NCI-H2107 treated with DMSO at 0.1 percent for 48 hours (cell line): ENCODE results near the gene SLC26A11.

Experiments
- DNase-seq: peaks from one replicate; lab custom pipeline; 2025; ENCODE audit not compliant: unreplicated experiment; lab: John Stamatoyannopoulos, UW

The SLC26A11 gene

GRCh38 chr17:80216473-80217456 lies 3.5 kb upstream of the SLC26A11 start:
- no peak for DNase-seq

DNA sequence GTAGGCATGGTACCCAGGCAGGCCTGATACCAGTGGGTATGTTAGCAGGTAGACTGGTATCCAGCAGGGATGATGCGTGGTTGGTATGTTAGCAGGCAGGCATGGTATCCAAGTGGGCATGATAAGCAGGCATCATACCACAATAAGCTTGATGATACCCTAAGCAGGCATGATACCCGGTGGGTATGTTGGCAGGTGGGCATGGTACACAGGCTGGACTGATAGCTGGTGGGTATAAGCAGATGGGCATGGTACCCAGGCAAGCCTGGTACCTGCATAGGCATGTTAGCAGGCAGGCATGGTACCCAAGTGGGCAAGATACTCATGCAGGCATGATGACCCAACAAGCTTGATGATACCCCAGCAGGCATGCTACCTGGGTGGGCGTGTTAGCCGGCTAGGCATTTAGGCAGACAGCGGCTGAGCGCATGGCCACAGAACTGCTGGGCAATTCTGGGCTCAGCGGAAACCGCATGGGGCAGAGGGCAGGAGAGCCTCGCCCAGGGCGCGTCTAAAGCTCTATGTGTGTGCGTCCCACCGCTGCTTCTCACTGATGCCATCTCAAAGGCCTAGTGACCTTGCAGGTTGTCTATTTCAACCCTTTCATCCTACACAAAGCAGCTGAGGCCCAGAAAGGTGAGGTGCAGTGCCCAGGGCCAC lies 2.4 kb upstream of the SLC26A11 start:
- no peak for DNase-seq

- DNase-seq = no peak
Measured at GRCh38 chr17:80218391-80218790, 1.8 kb upstream of the SLC26A11 start.

DNA sequence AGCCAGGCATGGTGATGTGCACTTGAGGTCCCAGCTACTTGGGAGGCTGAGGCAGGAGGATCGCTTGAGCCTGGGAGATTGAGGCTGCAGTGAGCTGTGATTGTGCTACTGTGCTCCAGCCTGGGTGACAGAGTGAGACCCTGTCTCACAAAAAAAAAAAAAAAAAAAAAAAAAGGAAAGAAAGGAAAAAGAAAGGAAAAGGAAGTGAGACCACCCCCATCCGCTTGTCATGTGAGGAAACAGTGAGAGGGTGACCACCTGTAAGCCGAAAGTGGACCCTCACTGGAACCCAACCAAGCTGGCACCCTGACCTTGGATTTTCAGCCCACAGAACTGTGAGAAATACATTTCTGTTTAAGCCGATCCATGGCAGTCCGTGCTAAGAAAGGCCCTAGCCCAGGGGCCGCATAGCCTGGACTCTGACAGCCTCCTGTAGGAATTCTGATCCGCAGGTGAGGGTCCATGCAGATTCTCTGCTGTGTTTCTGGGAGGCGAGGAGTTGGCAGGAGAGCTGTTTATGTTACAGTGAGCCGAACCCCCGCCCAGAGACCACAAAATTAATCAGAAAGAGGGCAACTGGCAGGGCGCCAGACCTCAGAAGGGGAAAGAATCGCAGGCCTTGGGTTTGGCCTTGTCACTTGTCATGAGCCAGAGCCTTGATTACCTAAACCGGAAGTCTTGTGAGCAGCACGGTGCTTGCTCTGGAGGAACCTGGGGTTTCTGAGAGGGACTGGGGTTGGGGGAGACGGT lies 1.0 kb upstream of the SLC26A11 start:
- peak; percentile 79 for DNase-seq

DNA sequence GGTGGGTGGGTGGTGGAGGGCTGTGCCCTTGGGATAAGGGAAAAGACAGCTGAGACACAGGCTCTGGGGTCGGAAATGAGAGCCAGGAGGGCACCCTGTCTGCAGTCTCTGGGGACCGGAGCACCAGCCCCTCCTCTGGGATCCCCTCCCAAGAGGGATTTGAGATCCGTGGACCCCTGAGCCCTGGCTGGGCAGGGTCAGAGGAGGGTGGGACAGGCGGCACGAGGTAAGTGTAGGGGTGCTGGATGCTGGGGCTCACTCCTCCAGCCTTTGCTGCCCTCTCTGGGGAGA lies 519 bp upstream of the SLC26A11 start:
- no peak for DNase-seq

- no peak for DNase-seq
Measured at GRCh38 chr17:80220736-80221215, 549 bp downstream of the SLC26A11 start.

DNA sequence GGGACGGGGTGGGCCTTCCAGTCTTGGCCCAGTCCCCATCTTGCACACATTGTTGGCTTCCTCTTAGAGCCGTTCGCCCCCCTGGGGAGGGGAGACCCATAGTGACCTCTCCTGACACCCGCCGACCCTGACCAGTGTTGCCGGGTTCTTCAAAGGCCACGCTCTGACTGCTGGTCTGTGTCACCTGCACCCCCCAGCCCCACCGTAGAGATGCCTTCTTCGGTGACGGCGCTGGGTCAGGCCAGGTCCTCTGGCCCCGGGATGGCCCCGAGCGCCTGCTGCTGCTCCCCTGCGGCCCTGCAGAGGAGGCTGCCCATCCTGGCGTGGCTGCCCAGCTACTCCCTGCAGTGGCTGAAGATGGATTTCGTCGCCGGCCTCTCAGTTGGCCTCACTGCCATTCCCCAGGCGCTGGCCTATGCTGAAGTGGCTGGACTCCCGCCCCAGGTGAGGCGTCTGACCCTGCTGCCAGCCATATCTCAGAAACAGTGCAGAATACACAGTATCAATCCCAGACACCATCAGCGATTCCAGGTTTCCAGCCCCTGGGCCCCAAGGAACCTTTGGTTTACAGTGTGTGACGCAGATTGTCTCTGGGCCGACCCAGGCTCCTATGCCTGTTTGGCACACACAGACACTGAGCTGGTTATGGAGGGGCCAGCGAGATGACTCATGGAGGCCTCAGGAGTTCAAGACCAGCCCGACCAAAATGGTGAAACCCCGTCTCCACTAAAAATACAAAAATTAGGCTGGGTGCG lies 1.3 kb downstream of the SLC26A11 start:
- no peak for DNase-seq

GRCh38 chr17:80222376-80223141 lies 2.3 kb downstream of the SLC26A11 start:
- DNase-seq = no peak

DNA sequence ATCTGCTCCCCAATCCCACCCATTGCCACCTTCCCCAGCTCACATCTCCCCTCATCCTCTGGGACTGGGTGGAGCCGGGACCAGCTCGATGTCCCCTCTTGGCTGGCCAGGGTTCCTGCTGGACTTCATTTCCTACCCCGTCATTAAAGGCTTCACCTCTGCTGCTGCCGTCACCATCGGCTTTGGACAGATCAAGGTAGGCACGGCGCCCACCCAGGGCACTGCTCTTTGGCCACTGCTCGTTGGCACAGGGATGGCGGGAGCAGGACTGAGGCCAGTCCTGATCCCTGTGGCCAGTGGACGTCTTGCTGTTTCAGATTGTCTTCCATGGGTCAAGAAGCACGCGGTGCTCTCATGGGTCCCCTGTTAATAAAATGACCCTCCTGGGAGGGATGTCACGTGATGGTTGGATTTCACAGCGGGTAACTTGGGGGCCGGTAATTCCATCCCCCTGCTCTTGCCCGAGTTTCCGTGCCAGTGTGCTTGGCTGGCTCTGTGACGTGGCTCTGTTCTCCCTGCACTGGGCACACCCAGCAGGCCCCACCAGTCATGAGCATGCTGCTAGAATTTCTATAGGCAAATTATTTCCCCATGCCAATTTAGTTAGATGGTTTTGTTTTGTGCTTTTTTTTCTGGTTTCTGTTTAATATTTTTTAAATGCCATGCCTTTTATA lies 3.1 kb downstream of the SLC26A11 start:
- DNase-seq = no peak

GRCh38 chr17:80223838-80224497 lies 3.7 kb downstream of the SLC26A11 start:
- DNase-seq = no peak

- DNase-seq = no peak
Measured at GRCh38 chr17:80224683-80225082, 4.5 kb downstream of the SLC26A11 start.

GRCh38 chr17:80225230-80225629 lies 5.0 kb downstream of the SLC26A11 start:
- DNase-seq = no peak

DNA sequence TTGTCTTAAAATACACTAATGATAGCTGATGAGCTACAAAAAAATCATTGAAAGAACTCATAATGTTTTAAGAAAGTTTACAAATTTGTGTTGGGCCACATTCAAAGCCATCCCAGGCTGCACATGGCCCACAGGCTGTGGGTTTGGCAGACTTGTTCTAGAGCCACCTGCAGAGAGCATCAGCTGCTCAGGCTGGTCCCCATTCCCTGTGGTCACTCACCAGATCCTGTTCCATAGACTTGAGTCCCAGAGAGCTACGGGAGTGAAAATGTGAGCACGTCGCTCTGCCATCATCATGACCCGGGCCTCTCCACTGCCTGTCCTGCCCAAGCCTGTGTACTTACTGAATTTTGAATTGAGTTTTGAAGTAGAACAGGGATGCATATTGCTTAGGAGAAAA lies 6.9 kb downstream of the SLC26A11 start:
- DNase-seq = no peak

GRCh38 chr17:80227666-80228065 lies 7.4 kb downstream of the SLC26A11 start:
- DNase-seq = no peak

- DNase-seq = no peak
Measured at GRCh38 chr17:80228477-80228876, 8.2 kb downstream of the SLC26A11 start.

DNA sequence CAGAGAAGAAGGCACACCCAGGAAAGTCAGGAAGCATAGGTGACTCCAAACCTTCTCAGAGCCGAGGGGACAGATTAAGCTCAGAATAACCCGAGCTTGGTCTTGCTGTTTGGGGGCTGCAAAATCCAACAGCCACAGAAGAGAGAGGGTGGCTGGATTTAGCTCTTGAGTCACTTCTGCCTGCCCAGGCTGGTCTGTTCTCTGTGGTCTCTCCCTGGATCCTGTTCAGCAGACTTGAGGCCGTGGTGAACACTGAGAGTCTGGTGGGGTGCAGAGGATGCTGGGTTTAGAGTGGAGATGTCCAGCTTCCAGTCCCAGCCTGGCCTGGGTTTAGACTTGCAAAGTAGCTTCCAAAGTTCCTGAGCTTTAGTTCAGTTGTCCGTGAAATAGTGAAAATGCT lies 8.8 kb downstream of the SLC26A11 start:
- no peak for DNase-seq

DNA sequence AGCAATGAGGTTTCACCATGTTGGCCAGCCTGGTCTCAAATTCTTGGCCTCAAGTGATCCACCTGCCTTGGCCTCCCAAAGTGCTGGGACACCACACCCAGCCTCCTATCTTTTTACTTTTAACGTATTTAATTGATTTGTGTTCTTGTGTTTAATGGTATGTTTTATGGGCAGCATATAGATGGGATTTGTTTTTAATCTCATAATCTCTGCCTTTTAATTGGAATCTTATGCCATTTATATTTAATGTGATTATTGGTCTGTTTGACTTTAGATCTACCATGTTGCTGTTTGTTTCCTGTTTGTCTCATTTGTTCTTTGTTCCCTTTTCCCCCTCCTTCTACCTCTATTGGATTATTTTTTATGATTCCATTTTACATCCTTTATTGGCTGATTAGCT lies 12.2 kb downstream of the SLC26A11 start:
- DNase-seq = no peak

DNA sequence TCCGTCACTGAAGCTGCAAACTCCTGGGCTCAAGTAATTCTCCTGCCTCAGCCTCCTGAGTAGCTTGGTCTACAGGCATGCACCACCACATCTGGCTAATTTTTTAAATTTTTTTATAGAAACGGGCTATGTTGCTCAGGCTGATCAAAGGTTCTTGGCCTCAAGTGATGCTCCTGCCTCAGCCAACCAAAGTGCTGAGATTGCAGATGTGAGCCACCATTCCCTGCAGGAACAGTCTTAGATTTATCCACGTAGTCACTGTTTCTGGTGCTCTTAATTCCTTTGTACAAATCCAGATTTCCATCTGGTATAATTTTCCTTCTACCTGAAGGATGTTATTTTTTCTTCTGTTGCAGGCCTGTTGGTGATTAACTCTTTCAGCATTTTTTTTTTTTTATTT lies 13.0 kb downstream of the SLC26A11 start:
- no peak for DNase-seq

GRCh38 chr17:80236911-80237310 lies 16.7 kb downstream of the SLC26A11 start:
- DNase-seq = no peak
